GM23338 (cell line): ENCODE data around the gene SAMD8.

Source experiments
- CREB1 ChIP-seq: fragments of 250-450 bp; sonication (Bioruptor Pico); IDR thresholded peaks from 2 replicates; pipeline ENCODE4 v1.5.0; 2020; ENCODE audit warnings: low read depth, mild to moderate bottlenecking, moderate library complexity
- CTCF ChIP-seq, 2 experiments: fragments of 200-600 bp in 1 of 2; sonication (generic) in 1 of 2; conservative IDR thresholded peaks; 2 replicates each; pipeline versions ENCODE4 v1.5.1 to v1.6.1; 2016 to 2017; ENCODE audit warnings: antibody characterized with exemption in 2 of 2, low read depth in 2 of 2, mild to moderate bottlenecking in 2 of 2, moderate library complexity in 1 of 2
- ETS1 ChIP-seq: IDR thresholded peaks from 2 replicates; pipeline ENCODE4 v1.6.1; 2016; ENCODE audit warnings: antibody characterized with exemption
- EZH2 ChIP-seq: fragments of 200-600 bp; sonication (generic); IDR thresholded peaks from one replicate; pipeline ENCODE4 v1.8.0; 2017; ENCODE audit warnings: antibody characterized with exemption, mild to moderate bottlenecking, low read depth; ENCODE audit not compliant: unreplicated experiment
- EZH2phosphoT487 ChIP-seq: fragments of 200-600 bp; sonication (generic); IDR thresholded peaks from one replicate; pipeline ENCODE4 v1.8.1; 2018; ENCODE audit warnings: antibody characterized with exemption; ENCODE audit not compliant: unreplicated experiment
- JUNB ChIP-seq: IDR thresholded peaks from one replicate; pipeline ENCODE4 v1.6.1; 2016; ENCODE audit warnings: antibody characterized with exemption; ENCODE audit not compliant: unreplicated experiment
- NANOG ChIP-seq: IDR thresholded peaks from 2 replicates; pipeline ENCODE4 v1.6.1; 2016; ENCODE audit warnings: antibody characterized with exemption, borderline replicate concordance
- POLR2AphosphoS5 ChIP-seq: IDR thresholded peaks from 2 replicates; pipeline ENCODE4 v1.6.1; 2016; ENCODE audit warnings: antibody characterized with exemption, low read depth
- REST ChIP-seq: IDR thresholded peaks from one replicate; pipeline ENCODE4 v1.6.1; 2018; ENCODE audit warnings: antibody characterized with exemption; ENCODE audit not compliant: unreplicated experiment
- STAT1 ChIP-seq: IDR thresholded peaks from one replicate; pipeline ENCODE4 v1.6.1; 2016; ENCODE audit warnings: antibody characterized with exemption; ENCODE audit not compliant: unreplicated experiment
- ZNF114 ChIP-seq: fragments of 250-450 bp; sonication (Bioruptor Pico); IDR thresholded peaks from 2 replicates; pipeline ENCODE4 v1.5.0; 2020; ENCODE audit warnings: mild to moderate bottlenecking, moderate library complexity
- ZNF331 ChIP-seq: fragments of 250-450 bp; sonication (Bioruptor Pico); IDR thresholded peaks from 2 replicates; pipeline ENCODE4 v1.5.0; 2020; ENCODE audit warnings: low read depth, mild to moderate bottlenecking, moderate library complexity
- ZNF462 ChIP-seq: fragments of 250-450 bp; sonication (Bioruptor Pico); IDR thresholded peaks from 2 replicates; pipeline ENCODE4 v1.5.0; 2020; ENCODE audit warnings: mild to moderate bottlenecking, moderate library complexity

- TF ChIP-seq CTCF (conservative IDR thresholded peaks at IDR 0.05; ENCODE audit: low read depth in 2 of 2) (no peak), POLR2AphosphoS5 (no peak), EZH2 (no peak), JUNB (no peak), ETS1 (no peak), CREB1 (no peak), ZNF462 (CRISPR knock-in tag) (peak; percentile 64; the same call in 1 of the 2 replicates), REST (no peak), ZNF331 (CRISPR knock-in tag) (no peak), EZH2phosphoT487 (no peak), ZNF114 (CRISPR knock-in tag) (no peak), STAT1 (no peak), NANOG (peak; percentile 64; the same call in 1 of the 2 replicates)
Measured at GRCh38 chr10:75223507-75223906, 112.1 kb downstream of the SAMD8 start.
